HL-60 (cell line): ENCODE results near the gene ATL1.
"Not testable (repeated sequence)": the region's sequence is repeated elsewhere in the genome, so short reads cannot be mapped to it uniquely, and the experiment has no call there.

Experiments used
- DNase-seq, 2 experiments: peaks; one replicate each; pipeline ENCODE4 v3.0.0-alpha.2; 2010 to 2020; ENCODE audit warnings: low read depth in 1 of 2, low spot score in 1 of 2
- H3K27ac ChIP-seq: fragments of 250-450 bp; sonication (Bioruptor Pico); replicated peaks from 2 replicates; pipeline ENCODE4 v1.5.1; 2020; ENCODE audit warnings: mild to moderate bottlenecking, moderate library complexity
- H3K27me3 ChIP-seq: fragments of 250-450 bp; sonication (Bioruptor Pico); 2 replicates; pipeline ENCODE4 v1.5.1; 2021; ENCODE audit warnings: mild to moderate bottlenecking, moderate library complexity; ENCODE audit not compliant: insufficient read depth, poor library complexity, severe bottlenecking
- H3K4me3 ChIP-seq: replicated peaks from 2 replicates; pipeline ENCODE4 v1.5.1; 2011; ENCODE audit warnings: mild to moderate bottlenecking, control low read depth, low read length; ENCODE audit not compliant: insufficient read depth
- CTCF ChIP-seq: IDR thresholded peaks from one replicate; pipeline ENCODE4 v1.5.1; 2011; ENCODE audit warnings: low read length, control low read depth, inconsistent platforms; ENCODE audit not compliant: insufficient read depth
- GABPA ChIP-seq: IDR thresholded peaks from 2 replicates; pipeline ENCODE4 v1.6.1; 2012; ENCODE audit warnings: low read depth
- POLR2AphosphoS5 ChIP-seq: IDR thresholded peaks from 2 replicates; pipeline ENCODE4 v1.6.1; 2012; ENCODE audit warnings: low read depth
- REST ChIP-seq: IDR thresholded peaks from 2 replicates; pipeline ENCODE4 v1.6.1; 2012; ENCODE audit warnings: low read depth; ENCODE audit not compliant: insufficient replicate concordance
- SPI1 ChIP-seq: IDR thresholded peaks from 2 replicates; pipeline ENCODE4 v1.6.1; 2012; ENCODE audit warnings: low read depth, mild to moderate bottlenecking, borderline replicate concordance

Gene ATL1

GRCh38 chr14:50659327-50659974 lies 99.5 kb downstream of the ATL1 start:
- H3K27me3 ChIP-seq, result no peaks in the 10 kb centered on the region
- H3K27ac ChIP-seq, result no peak overlapping the region
- no peak overlapping the region for H3K4me3 ChIP-seq
- TF ChIP-seq CTCF, result no peak
- no peak for TF ChIP-seq REST
- no peak for TF ChIP-seq SPI1
- no peak for TF ChIP-seq GABPA
- no peak for TF ChIP-seq POLR2AphosphoS5
- DNase-seq, result no peak

GRCh38 chr14:50664579-50664978 lies 104.6 kb downstream of the ATL1 start:
- not testable (repeated sequence) for H3K27me3 ChIP-seq, H3K27ac ChIP-seq, H3K4me3 ChIP-seq, DNase-seq

GRCh38 chr14:50665300-50665699 lies 105.4 kb downstream of the ATL1 start:
- H3K27me3 ChIP-seq, DNase-seq, H3K4me3 ChIP-seq, H3K27ac ChIP-seq: not testable (repeated sequence)

GRCh38 chr14:50666772-50667683 lies 107.1 kb downstream of the ATL1 start:
- H3K27me3 ChIP-seq, result no peaks in the 10 kb centered on the region
- H3K27ac ChIP-seq, result peak overlapping the region; percentile 37
- DNase-seq, result peak in 1 of 2 experiments; percentile 11
- no peak for TF ChIP-seq REST
- H3K4me3 ChIP-seq, result peak overlapping the region; percentile 80

GRCh38 chr14:50667684-50667995 lies 107.7 kb downstream of the ATL1 start:
- no peak for DNase-seq
- H3K4me3 ChIP-seq, result peak overlapping the region; percentile 80
- no peak for TF ChIP-seq REST
- no peak for TF ChIP-seq POLR2AphosphoS5
- no peak for TF ChIP-seq SPI1
- no peak for TF ChIP-seq CTCF
- no peak for TF ChIP-seq GABPA
- H3K27me3 ChIP-seq, result no peaks in the 10 kb centered on the region
- peak overlapping the region; percentile 37 for H3K27ac ChIP-seq
